Sigmoid colon (tissue), 4 donors: ENCODE results near the gene SELENOM.

Source experiments
- CTCF ChIP-seq, 4 experiments: fragments of 450-650 bp in 3 of 4; fragments of 200-600 bp in 1 of 4; IDR thresholded peaks; one replicate each; pipeline ENCODE4 v1.5.1; 2016 to 2019; ENCODE audit warnings: antibody characterized with exemption in 4 of 4, mild to moderate bottlenecking in 3 of 4, moderate library complexity in 2 of 4
- EP300 ChIP-seq, 4 donors: sonication (generic); formaldehyde crosslinking; IDR thresholded peaks; one replicate each; pipeline ENCODE4 v1.6.1; 2017; ENCODE audit warnings: antibody characterized with exemption in 4 of 4
- POLR2A ChIP-seq, 2 donors: fragments of 450-650 bp; IDR thresholded peaks; one replicate each; pipeline ENCODE4 v1.6.1; 2016; ENCODE audit warnings: antibody characterized with exemption in 2 of 2, mild to moderate bottlenecking in 2 of 2, moderate library complexity in 2 of 2
- POLR2AphosphoS5 ChIP-seq, 4 donors: sonication (generic); formaldehyde crosslinking; IDR thresholded peaks; one replicate each; pipeline ENCODE4 v1.6.1; 2017; ENCODE audit warnings: antibody characterized with exemption in 4 of 4

- TF ChIP-seq CTCF (IDR thresholded peaks at IDR 0.05) (no peak), EP300 (IDR thresholded peaks at IDR 0.05) (peak in 2 of 4 donors; percentile 3 to 64), POLR2A (IDR thresholded peaks at IDR 0.05) (no peak), POLR2AphosphoS5 (IDR thresholded peaks at IDR 0.05) (peak in 3 of 4 donors; percentile 39 to 56 (median 51))
These were observed 13.3 kb downstream of the SELENOM start for GRCh38 chr22:31094021-31094551.
